ENCODE measurements around the gene PDS5A. TPM values are rescaled to one million over a fixed set of nuclear protein-coding genes. Genes with fewer than 3 reads are reported as not detected.

The PDS5A gene
- total and polyA plus RNA-seq, 2 of the 13 experiments (the other 11 are each of a cell fraction or from before 2014, with no cell fraction given): 31.8 to 57.0 TPM

DNA sequence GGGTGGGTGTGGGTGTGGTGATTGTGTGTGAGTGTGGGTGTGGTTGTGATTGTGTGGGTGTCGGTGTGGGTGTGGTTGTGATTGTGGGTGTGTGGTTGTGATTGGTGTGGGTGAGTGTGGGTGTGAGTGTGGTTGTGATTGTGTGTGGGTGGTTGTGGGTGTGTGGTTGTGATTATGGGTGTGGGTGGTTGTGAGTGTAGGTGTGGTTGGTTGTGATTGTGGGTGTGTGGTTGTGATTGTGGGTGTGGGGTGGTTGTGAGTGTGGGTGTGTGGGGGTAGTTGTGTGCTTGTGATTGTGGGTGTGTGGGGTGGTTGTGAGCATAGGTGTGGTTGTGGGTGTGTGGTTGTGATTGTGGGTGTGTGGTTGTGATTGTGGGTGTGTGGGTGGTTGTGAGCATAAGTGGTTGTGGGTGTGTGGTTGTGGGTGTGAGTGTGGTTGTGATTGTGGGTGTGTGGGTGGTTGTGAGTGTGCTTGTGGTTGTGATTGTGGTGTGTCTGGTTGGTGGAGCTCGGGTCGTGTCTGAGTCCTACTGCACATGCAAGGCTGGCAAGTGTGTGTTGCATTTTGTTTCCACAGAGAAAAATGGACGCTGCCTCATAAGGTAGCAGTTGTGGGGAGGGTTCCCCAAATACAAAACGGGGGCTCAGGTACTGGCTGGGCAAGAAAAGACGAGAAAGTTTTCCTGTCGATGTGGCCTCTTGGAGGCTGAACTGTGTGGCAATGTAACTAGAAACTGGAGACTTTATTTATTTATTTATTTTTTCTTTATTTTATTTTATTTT lies 163.1 kb downstream of the PDS5A start (continued):
- TF ChIP-seq, protein P1, sequence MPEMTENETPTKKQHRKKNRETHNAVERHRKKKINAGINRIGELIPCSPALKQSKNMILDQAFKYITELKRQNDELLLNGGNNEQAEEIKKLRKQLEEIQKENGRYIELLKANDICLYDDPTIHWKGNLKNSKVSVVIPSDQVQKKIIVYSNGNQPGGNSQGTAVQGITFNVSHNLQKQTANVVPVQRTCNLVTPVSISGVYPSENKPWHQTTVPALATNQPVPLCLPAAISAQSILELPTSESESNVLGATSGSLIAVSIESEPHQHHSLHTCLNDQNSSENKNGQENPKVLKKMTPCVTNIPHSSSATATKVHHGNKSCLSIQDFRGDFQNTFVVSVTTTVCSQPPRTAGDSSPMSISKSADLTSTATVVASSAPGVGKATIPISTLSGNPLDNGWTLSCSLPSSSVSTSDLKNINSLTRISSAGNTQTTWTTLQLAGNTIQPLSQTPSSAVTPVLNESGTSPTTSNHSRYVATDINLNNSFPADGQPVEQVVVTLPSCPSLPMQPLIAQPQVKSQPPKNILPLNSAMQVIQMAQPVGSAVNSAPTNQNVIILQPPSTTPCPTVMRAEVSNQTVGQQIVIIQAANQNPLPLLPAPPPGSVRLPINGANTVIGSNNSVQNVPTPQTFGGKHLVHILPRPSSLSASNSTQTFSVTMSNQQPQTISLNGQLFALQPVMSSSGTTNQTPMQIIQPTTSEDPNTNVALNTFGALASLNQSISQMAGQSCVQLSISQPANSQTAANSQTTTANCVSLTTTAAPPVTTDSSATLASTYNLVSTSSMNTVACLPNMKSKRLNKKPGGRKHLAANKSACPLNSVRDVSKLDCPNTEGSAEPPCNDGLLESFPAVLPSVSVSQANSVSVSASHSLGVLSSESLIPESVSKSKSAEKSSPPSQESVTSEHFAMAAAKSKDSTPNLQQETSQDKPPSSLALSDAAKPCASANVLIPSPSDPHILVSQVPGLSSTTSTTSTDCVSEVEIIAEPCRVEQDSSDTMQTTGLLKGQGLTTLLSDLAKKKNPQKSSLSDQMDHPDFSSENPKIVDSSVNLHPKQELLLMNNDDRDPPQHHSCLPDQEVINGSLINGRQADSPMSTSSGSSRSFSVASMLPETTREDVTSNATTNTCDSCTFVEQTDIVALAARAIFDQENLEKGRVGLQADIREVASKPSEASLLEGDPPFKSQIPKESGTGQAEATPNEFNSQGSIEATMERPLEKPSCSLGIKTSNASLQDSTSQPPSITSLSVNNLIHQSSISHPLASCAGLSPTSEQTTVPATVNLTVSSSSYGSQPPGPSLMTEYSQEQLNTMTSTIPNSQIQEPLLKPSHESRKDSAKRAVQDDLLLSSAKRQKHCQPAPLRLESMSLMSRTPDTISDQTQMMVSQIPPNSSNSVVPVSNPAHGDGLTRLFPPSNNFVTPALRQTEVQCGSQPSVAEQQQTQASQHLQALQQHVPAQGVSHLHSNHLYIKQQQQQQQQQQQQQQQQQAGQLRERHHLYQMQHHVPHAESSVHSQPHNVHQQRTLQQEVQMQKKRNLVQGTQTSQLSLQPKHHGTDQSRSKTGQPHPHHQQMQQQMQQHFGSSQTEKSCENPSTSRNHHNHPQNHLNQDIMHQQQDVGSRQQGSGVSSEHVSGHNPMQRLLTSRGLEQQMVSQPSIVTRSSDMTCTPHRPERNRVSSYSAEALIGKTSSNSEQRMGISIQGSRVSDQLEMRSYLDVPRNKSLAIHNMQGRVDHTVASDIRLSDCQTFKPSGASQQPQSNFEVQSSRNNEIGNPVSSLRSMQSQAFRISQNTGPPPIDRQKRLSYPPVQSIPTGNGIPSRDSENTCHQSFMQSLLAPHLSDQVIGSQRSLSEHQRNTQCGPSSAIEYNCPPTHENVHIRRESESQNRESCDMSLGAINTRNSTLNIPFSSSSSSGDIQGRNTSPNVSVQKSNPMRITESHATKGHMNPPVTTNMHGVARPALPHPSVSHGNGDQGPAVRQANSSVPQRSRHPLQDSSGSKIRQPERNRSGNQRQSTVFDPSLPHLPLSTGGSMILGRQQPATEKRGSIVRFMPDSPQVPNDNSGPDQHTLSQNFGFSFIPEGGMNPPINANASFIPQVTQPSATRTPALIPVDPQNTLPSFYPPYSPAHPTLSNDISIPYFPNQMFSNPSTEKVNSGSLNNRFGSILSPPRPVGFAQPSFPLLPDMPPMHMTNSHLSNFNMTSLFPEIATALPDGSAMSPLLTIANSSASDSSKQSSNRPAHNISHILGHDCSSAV (CRISPR knock-in tag; IDR thresholded peaks at IDR 0.05; ENCODE audit: borderline replicate concordance): no peak
- TF ChIP-seq, protein P2, sequence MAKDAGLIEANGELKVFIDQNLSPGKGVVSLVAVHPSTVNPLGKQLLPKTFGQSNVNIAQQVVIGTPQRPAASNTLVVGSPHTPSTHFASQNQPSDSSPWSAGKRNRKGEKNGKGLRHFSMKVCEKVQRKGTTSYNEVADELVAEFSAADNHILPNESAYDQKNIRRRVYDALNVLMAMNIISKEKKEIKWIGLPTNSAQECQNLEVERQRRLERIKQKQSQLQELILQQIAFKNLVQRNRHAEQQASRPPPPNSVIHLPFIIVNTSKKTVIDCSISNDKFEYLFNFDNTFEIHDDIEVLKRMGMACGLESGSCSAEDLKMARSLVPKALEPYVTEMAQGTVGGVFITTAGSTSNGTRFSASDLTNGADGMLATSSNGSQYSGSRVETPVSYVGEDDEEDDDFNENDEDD (CRISPR knock-in tag; IDR thresholded peaks at IDR 0.05; ENCODE audit: borderline replicate concordance): 0 out of 2 replicates have a peak, but pooled peaks have one; percentile 17
- TF ChIP-seq, protein P3, sequence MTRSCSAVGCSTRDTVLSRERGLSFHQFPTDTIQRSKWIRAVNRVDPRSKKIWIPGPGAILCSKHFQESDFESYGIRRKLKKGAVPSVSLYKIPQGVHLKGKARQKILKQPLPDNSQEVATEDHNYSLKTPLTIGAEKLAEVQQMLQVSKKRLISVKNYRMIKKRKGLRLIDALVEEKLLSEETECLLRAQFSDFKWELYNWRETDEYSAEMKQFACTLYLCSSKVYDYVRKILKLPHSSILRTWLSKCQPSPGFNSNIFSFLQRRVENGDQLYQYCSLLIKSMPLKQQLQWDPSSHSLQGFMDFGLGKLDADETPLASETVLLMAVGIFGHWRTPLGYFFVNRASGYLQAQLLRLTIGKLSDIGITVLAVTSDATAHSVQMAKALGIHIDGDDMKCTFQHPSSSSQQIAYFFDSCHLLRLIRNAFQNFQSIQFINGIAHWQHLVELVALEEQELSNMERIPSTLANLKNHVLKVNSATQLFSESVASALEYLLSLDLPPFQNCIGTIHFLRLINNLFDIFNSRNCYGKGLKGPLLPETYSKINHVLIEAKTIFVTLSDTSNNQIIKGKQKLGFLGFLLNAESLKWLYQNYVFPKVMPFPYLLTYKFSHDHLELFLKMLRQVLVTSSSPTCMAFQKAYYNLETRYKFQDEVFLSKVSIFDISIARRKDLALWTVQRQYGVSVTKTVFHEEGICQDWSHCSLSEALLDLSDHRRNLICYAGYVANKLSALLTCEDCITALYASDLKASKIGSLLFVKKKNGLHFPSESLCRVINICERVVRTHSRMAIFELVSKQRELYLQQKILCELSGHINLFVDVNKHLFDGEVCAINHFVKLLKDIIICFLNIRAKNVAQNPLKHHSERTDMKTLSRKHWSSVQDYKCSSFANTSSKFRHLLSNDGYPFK (CRISPR knock-in tag; IDR thresholded peaks at IDR 0.05; ENCODE audit: borderline replicate concordance): no peak
- TF ChIP-seq, protein P4, sequence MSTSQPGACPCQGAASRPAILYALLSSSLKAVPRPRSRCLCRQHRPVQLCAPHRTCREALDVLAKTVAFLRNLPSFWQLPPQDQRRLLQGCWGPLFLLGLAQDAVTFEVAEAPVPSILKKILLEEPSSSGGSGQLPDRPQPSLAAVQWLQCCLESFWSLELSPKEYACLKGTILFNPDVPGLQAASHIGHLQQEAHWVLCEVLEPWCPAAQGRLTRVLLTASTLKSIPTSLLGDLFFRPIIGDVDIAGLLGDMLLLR (CRISPR knock-in tag; IDR thresholded peaks at IDR 0.05): no peak
- no peak for TF ChIP-seq ZNF101 (CRISPR knock-in tag; IDR thresholded peaks at IDR 0.05; ENCODE audit: borderline replicate concordance, low read depth)
- TF ChIP-seq RFX5 (IDR thresholded peaks at IDR 0.05; ENCODE audit: low read depth, low read length): no peak
- TF ChIP-seq, protein P5, sequence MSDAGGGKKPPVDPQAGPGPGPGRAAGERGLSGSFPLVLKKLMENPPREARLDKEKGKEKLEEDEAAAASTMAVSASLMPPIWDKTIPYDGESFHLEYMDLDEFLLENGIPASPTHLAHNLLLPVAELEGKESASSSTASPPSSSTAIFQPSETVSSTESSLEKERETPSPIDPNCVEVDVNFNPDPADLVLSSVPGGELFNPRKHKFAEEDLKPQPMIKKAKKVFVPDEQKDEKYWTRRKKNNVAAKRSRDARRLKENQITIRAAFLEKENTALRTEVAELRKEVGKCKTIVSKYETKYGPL (CRISPR knock-in tag; IDR thresholded peaks at IDR 0.05): no peak
- TF ChIP-seq SMARCE1 (IDR thresholded peaks at IDR 0.05; ENCODE audit: borderline replicate concordance): no peak
- no peak for TF ChIP-seq BRCA1 (CRISPR knock-in tag; IDR thresholded peaks at IDR 0.05)
- no peak for TF ChIP-seq CCAR2 (optimal IDR thresholded peaks at IDR 0.05; ENCODE audit: low read depth, low read length)
- no peak for TF ChIP-seq GFI1 (CRISPR knock-in tag; IDR thresholded peaks at IDR 0.05; ENCODE audit: borderline replicate concordance)
- no peak for TF ChIP-seq ZBTB7B (CRISPR knock-in tag; IDR thresholded peaks at IDR 0.05)
- TF ChIP-seq NKX3-1 (CRISPR knock-in tag; IDR thresholded peaks at IDR 0.05): no peak
- no peak for TF ChIP-seq NFATC3 (CRISPR knock-in tag; IDR thresholded peaks at IDR 0.05)
- TF ChIP-seq ZMYM4 (CRISPR knock-in tag; IDR thresholded peaks at IDR 0.05): no peak
- TF ChIP-seq ZNF672 (CRISPR knock-in tag; IDR thresholded peaks at IDR 0.05): no peak

Measured in HepG2 (cell line).